Testis (tissue), 3 donors: ENCODE measurements around the gene CACNA1D. TPM values are rescaled to one million over a fixed set of nuclear protein-coding genes. Genes with fewer than 3 reads are reported as not detected.

Experiments
- DNase-seq: peaks from one replicate; pipeline ENCODE4 v3.0.0-alpha.2; 2019
- H3K27ac ChIP-seq, 2 donors: fragments of 200-600 bp; sonication (generic); one replicate each; pipeline ENCODE4 v1.5.1; 2019
- H3K27me3 ChIP-seq: fragments of 200-600 bp; sonication (generic); one replicate; pipeline ENCODE4 v1.5.1; 2019
- H3K36me3 ChIP-seq: fragments of 200-600 bp; sonication (generic); one replicate; pipeline ENCODE4 v1.5.1; 2017; ENCODE audit warnings: low read depth; ENCODE audit errors: missing control alignments
- H3K4me1 ChIP-seq: fragments of 200-600 bp; sonication (generic); one replicate; pipeline ENCODE4 v1.5.1; 2019
- H3K4me3 ChIP-seq, 2 donors: fragments of 200-600 bp; sonication (generic); one replicate each; pipeline ENCODE4 v1.5.1; 2017 to 2019
- H3K9me3 ChIP-seq: fragments of 200-600 bp; sonication (generic); one replicate; pipeline ENCODE4 v1.5.1; 2017
- POLR2A ChIP-seq: fragments of 450-650 bp; IDR thresholded peaks from one replicate; pipeline ENCODE4 v1.6.1; 2017; ENCODE audit warnings: antibody characterized with exemption, mild to moderate bottlenecking, moderate library complexity
- WGBS, 2 donors: methylation state at CpG; one replicate each; pipeline ENCODE4 v1.1.5; 2018; 5-methylcytosine and 5-hydroxymethylcytosine counted together
- intact Hi-C: fragments of 100-400 bp; cut with DNase I; formaldehyde crosslinking; loops from one replicate; pipeline ENCODE4 v1.15.1; 2023; ENCODE audit warnings: low total_unique reads
- polyA plus RNA-seq: library from polyadenylated mRNA; stranded (reverse); fragments of 350-450 nt; fragmentation: Illumina TruSeq; extraction: RNeasy Lipid Tissue Mini Kit (QIAGEN cat#74804); gene quantifications from one replicate; pipeline ENCODE4 v1.2.3, GENCODE V29; 2014; ENCODE audit warnings: low read depth, low replicate concordance; ENCODE audit not compliant: insufficient read depth
- total RNA-seq, 2 donors: library from RNA; depleted of rRNA; stranded (reverse); fragments of >200 nt; gene quantifications; one replicate each; pipeline ENCODE4 v1.2.3, GENCODE V29; 2016
- TF ChIP-seq, protein P1 (sequence below), 3 experiments: fragments of 450-650 bp in 2 of 3; fragments of 200-600 bp in 1 of 3; sonication (generic) in 1 of 3; IDR thresholded peaks; one replicate each; pipeline ENCODE4 v1.5.1; 2016 to 2019; ENCODE audit warnings: antibody characterized with exemption in 3 of 3, mild to moderate bottlenecking in 2 of 3, moderate library complexity in 1 of 3

Gene CACNA1D
- total and polyA plus RNA-seq, 3 donors from 2014 or later = 8.0 to 39.0 (median 37.6) TPM

DNA sequence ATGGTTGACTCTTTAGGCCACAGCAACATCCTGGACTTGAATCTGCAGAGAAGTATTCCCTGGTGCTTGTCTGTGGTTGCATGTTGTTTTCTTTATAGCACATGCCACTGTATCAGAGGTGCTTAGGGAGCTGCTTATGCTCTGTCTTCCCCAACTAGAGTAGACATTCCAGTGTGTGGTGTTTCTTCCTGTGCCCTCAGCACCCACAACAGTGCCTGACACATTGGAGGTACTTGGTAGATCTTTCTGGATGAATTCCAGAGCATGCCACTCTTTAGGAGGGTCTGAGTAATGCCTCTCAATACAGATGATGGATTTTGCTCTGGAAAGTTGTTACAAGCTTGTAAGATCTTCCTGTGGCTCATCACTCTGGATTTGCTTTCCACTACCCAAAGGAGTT, 234.2 kb downstream of the CACNA1D start:
- no peak for TF ChIP-seq POLR2A
- TF ChIP-seq, protein P1, sequence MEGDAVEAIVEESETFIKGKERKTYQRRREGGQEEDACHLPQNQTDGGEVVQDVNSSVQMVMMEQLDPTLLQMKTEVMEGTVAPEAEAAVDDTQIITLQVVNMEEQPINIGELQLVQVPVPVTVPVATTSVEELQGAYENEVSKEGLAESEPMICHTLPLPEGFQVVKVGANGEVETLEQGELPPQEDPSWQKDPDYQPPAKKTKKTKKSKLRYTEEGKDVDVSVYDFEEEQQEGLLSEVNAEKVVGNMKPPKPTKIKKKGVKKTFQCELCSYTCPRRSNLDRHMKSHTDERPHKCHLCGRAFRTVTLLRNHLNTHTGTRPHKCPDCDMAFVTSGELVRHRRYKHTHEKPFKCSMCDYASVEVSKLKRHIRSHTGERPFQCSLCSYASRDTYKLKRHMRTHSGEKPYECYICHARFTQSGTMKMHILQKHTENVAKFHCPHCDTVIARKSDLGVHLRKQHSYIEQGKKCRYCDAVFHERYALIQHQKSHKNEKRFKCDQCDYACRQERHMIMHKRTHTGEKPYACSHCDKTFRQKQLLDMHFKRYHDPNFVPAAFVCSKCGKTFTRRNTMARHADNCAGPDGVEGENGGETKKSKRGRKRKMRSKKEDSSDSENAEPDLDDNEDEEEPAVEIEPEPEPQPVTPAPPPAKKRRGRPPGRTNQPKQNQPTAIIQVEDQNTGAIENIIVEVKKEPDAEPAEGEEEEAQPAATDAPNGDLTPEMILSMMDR (IDR thresholded peaks at IDR 0.05) = no peak
- Histone ChIP-seq H3K27me3 (no peaks in the 10 kb centered on the region), H3K36me3 (no peaks in the 10 kb centered on the region), H3K4me1 (no peaks in the 10 kb centered on the region), H3K9me3 (no peaks in the 10 kb centered on the region), H3K4me3 (no peak overlapping the region), H3K27ac (no peak overlapping the region)
- DNase-seq = no peak
- intact Hi-C loops = no loop called here

DNA sequence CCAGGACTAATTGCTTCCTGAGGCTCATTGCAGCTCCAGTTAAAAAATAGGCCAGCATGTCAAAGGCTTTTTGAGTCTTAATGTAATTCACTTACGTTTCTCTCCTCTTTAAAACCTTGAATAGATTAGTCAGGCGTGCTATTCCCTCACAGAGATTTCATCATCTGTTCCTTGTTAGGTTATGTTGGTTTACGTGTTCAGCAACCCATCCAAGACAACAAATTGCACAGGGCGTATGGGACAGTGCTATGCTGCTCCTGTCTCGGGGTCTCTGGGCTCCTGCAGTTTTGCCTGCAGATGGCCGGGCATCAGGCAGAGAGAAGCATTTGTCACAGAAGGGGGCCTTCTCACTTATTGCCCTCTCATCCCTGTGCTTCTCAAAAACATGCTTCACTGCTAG, 234.7 kb downstream of the CACNA1D start:
- H3K4me3 ChIP-seq = no peak overlapping the region
- 93 to 95% methylated on average over 6 of the region's 6 CpGs for whole genome bisulfite sequencing, 2 donors
- DNase-seq = no peak
- H3K36me3 ChIP-seq = no peaks in the 10 kb centered on the region
- TF ChIP-seq, protein P1 (IDR thresholded peaks at IDR 0.05) = no peak
- no peak for TF ChIP-seq POLR2A
- H3K4me1 ChIP-seq = no peaks in the 10 kb centered on the region
- no peaks in the 10 kb centered on the region for H3K27me3 ChIP-seq
- H3K9me3 ChIP-seq = no peaks in the 10 kb centered on the region
- intact Hi-C loops = no loop called here
- H3K27ac ChIP-seq = no peak overlapping the region

DNA sequence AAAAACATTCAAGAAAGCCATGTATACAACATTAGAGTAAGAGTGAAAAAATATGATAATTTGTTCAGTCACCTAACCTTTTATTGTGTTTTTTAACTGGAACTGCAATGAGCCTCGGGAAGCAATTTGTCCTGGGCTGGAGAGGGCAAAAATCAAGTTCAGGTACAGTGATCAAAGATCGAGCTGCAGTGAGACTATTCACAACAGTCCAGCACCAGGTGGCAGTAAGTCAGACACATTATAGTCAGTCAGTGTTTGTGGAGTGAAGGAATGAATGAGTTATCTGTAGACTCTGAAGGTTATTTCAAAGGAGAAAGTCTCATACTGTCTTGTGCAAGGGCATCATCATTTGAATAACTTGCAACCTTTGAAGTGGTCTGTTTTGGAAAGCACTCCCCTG, 235.2 kb downstream of the CACNA1D start:
- intact Hi-C loops = no loop called here
- no peak overlapping the region for H3K4me3 ChIP-seq
- TF ChIP-seq, protein P1 (IDR thresholded peaks at IDR 0.05) = no peak
- no peak for TF ChIP-seq POLR2A
- DNase-seq = no peak
- H3K4me1 ChIP-seq = no peaks in the 10 kb centered on the region
- no peaks in the 10 kb centered on the region for H3K9me3 ChIP-seq
- H3K27me3 ChIP-seq = no peaks in the 10 kb centered on the region
- no peaks in the 10 kb centered on the region for H3K36me3 ChIP-seq
- H3K27ac ChIP-seq = no peak overlapping the region
- 86 to 89% methylated on average over 2 of the region's 2 CpGs for WGBS, 2 donors

DNA sequence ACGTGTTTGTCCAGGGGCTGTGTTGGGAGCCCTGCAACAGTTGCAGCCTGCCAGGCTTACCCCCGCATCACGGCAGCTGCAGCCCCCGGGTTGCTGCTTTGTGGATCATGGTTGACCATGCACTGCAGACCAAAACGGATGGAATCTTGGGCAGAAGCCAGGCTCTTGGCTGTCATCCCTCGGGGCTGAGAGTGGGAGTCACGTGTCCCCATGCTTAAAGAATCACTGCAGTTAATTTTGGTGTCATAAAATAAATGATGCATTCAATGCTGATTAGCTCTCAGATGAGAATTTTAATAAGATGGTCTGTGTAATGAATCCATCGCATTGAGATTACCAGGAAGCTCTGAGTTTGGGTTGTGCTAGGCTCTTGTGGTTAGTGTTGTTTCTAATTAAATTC, 236.2 kb downstream of the CACNA1D start:
- H3K36me3 ChIP-seq = no peaks in the 10 kb centered on the region
- TF ChIP-seq, protein P1 (IDR thresholded peaks at IDR 0.05) = no peak
- TF ChIP-seq POLR2A = no peak
- intact Hi-C loops = no loop called here
- DNase-seq = peak; percentile 67
- no peak overlapping the region for H3K4me3 ChIP-seq
- H3K27me3 ChIP-seq = no peaks in the 10 kb centered on the region
- no peaks in the 10 kb centered on the region for H3K9me3 ChIP-seq
- 31 to 41% methylated on average over 8 of the region's 8 CpGs for WGBS, 2 donors
- no peaks in the 10 kb centered on the region for H3K4me1 ChIP-seq
- no peak overlapping the region for H3K27ac ChIP-seq

DNA sequence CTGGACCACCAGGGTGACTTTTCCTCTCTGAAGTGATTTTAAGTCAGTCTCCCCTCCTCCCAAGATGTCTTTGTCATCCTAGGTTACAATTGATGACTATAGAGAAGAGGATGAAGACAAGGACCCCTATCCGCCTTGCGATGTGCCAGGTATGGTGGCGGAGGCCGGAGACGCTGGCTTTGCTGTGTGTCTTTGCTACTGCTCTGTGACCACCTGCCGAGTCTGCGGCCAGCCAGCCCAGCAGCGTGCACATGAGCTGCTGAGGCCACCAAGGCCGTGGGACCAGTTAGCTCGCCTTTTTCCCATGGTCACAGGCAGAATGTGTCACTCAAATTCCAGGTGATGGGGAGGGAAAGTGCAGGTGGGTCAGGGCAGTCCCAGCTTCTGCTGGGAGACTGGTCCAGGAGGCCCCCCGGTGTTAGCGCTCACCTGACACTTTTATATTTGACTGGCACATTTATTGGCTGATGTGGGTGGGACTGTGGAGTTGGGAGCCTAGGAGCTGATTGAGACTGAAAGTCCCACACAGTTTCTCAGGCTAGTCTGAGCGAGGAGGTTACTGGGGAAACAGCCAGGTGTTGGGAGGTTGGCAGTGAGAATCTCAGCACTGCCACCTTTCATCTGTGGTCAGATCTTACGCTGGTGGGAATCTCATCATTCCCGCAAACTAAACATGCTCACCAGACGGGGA, 237.7 kb downstream of the CACNA1D start:
- no peak overlapping the region for H3K27ac ChIP-seq
- DNase-seq = no peak
- WGBS, 2 donors = 91 to 95% methylated on average over 15 to 16 of the region's 16 CpGs

More for the DNA sequence above, 237.7 kb downstream of the CACNA1D start:
- Histone ChIP-seq H3K4me3 (no peak overlapping the region), H3K9me3 (no peaks in the 10 kb centered on the region), H3K4me1 (no peaks in the 10 kb centered on the region), H3K27me3 (no peaks in the 10 kb centered on the region), H3K36me3 (no peaks in the 10 kb centered on the region)
- TF ChIP-seq, protein P1 (IDR thresholded peaks at IDR 0.05) = no peak
- TF ChIP-seq POLR2A = no peak
- intact Hi-C loops = no loop called here
